Gastroesophageal sphincter (tissue), 4 donors: ENCODE data around the gene SCEL. TPM values are rescaled to one million over a fixed set of nuclear protein-coding genes. Genes with fewer than 3 reads are reported as not detected.

Experiments
- ATAC-seq: fragments of 150-250 bp; one replicate; pipeline ENCODE4 v1.9.1; 2016; ENCODE audit warnings: mild to moderate bottlenecking, moderate library complexity
- H3K27ac ChIP-seq, 4 donors: fragments of 200-600 bp; sonication (generic) in 3 of 4; 1 replicate in 3 of 4; 2 replicates in 1 of 4; pipeline ENCODE4 v1.5.1; 2016 to 2019
- H3K27me3 ChIP-seq: fragments of 200-600 bp; sonication (generic); one replicate; pipeline ENCODE4 v1.5.1; 2019
- H3K36me3 ChIP-seq, 2 donors: fragments of 200-600 bp; sonication (generic); one replicate each; pipeline ENCODE4 v1.5.1; 2019; ENCODE audit warnings: control low read depth in 1 of 2
- H3K4me1 ChIP-seq, 3 donors: fragments of 200-600 bp; sonication (generic); 1 replicate in 2 of 3; 2 replicates in 1 of 3; pipeline ENCODE4 v1.5.1; 2016 to 2019; ENCODE audit warnings: control low read depth in 2 of 3
- H3K4me3 ChIP-seq, 2 donors: fragments of 200-600 bp; sonication (generic); one replicate each; pipeline ENCODE4 v1.5.1; 2019; ENCODE audit warnings: mild to moderate bottlenecking in 1 of 2, moderate library complexity in 1 of 2
- H3K9me3 ChIP-seq, 3 donors: fragments of 200-600 bp; sonication (generic); one replicate each; pipeline ENCODE4 v1.5.1; 2017 to 2019; ENCODE audit warnings: control low read depth in 2 of 3
- CTCF ChIP-seq, 4 experiments: fragments of 200-600 bp in 2 of 4; fragments of 450-650 bp in 2 of 4; sonication (generic) in 1 of 4; IDR thresholded peaks; one replicate each; pipeline ENCODE4 v1.5.1; 2017 to 2019; ENCODE audit warnings: antibody characterized with exemption in 4 of 4, mild to moderate bottlenecking in 2 of 4, moderate library complexity in 2 of 4
- EP300 ChIP-seq: sonication (generic); formaldehyde crosslinking; IDR thresholded peaks from one replicate; pipeline ENCODE4 v1.6.1; 2017; ENCODE audit warnings: antibody characterized with exemption, mild to moderate bottlenecking
- POLR2A ChIP-seq, 2 donors: fragments of 450-650 bp; IDR thresholded peaks; one replicate each; pipeline ENCODE4 v1.6.1; 2017; ENCODE audit warnings: antibody characterized with exemption in 2 of 2, mild to moderate bottlenecking in 2 of 2, moderate library complexity in 1 of 2
- POLR2AphosphoS5 ChIP-seq: sonication (generic); formaldehyde crosslinking; IDR thresholded peaks from one replicate; pipeline ENCODE4 v1.6.1; 2017; ENCODE audit warnings: antibody characterized with exemption
- WGBS, 2 donors: methylation state at CpG; one replicate each; pipeline ENCODE4 v1.1.5; 2018; ENCODE audit warnings: low coverage in 1 of 2; 5-methylcytosine and 5-hydroxymethylcytosine counted together
- total RNA-seq, 4 donors: library from RNA; depleted of rRNA; stranded (reverse); fragments of >200 nt; gene quantifications; one replicate each; pipeline ENCODE4 v1.1.0, GENCODE V29; 2016

The SCEL gene
- total RNA-seq, 4 donors from 2014 or later = 0.54 to 14.6 (median 1.0) TPM

DNA sequence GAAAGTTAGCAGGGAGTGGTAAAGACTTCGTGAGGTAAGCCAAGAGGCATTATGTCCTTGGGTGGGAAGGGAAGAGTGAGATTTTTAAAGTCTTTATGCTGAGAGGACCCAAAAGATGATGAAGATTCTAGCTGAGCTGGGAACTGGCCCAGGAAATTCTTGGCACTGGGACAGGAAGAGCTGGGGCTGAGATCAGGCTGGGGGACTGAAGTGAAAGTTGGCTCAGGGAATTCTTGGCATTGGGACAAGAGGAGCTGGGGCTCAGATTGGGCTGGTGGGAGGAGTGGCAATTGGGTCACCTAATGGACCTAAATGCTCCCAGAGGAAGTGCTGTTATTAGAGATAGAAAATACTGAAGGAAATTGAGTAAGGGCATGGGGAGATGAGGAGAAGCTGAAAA is 8.8 kb downstream of the SCEL start:
- H3K4me3 ChIP-seq = no peak overlapping the region
- no peak for TF ChIP-seq POLR2AphosphoS5
- no peak for TF ChIP-seq EP300
- no peak for TF ChIP-seq POLR2A (IDR thresholded peaks at IDR 0.05)
- TF ChIP-seq CTCF (IDR thresholded peaks at IDR 0.05) = no peak
- 0% methylated on average over 1 of the region's 1 CpG; no CpG with 5 or more reads in 1 of the 2 donors for WGBS, 2 donors
- H3K9me3 ChIP-seq = no peaks in the 10 kb centered on the region
- H3K27me3 ChIP-seq = no peaks in the 10 kb centered on the region
- no peak overlapping the region for H3K27ac ChIP-seq
- no peaks in the 10 kb centered on the region for H3K36me3 ChIP-seq
- ATAC-seq = peak; percentile 82
- H3K4me1 ChIP-seq = peaks cover 0 to 19% (median 3%) of the 10 kb centered on the region in 3 donors

- no peak for ATAC-seq
- H3K4me3 ChIP-seq = no peak overlapping the region
- H3K27me3 ChIP-seq = no peaks in the 10 kb centered on the region
- no peaks in the 10 kb centered on the region for H3K36me3 ChIP-seq
- H3K4me1 ChIP-seq = peaks cover 0 to 19% (median 3%) of the 10 kb centered on the region in 3 donors
- H3K9me3 ChIP-seq = no peaks in the 10 kb centered on the region
- no peak overlapping the region for H3K27ac ChIP-seq
- TF ChIP-seq EP300 = no peak
- TF ChIP-seq POLR2AphosphoS5 = no peak
- no peak for TF ChIP-seq POLR2A (IDR thresholded peaks at IDR 0.05)
- no peak for TF ChIP-seq CTCF (IDR thresholded peaks at IDR 0.05)
- WGBS, 2 donors = 29 to 54% methylated on average over 4 of the region's 4 CpGs
Observed at GRCh38 chr13:77544758-77545338, 9.3 kb downstream of the SCEL start.

DNA sequence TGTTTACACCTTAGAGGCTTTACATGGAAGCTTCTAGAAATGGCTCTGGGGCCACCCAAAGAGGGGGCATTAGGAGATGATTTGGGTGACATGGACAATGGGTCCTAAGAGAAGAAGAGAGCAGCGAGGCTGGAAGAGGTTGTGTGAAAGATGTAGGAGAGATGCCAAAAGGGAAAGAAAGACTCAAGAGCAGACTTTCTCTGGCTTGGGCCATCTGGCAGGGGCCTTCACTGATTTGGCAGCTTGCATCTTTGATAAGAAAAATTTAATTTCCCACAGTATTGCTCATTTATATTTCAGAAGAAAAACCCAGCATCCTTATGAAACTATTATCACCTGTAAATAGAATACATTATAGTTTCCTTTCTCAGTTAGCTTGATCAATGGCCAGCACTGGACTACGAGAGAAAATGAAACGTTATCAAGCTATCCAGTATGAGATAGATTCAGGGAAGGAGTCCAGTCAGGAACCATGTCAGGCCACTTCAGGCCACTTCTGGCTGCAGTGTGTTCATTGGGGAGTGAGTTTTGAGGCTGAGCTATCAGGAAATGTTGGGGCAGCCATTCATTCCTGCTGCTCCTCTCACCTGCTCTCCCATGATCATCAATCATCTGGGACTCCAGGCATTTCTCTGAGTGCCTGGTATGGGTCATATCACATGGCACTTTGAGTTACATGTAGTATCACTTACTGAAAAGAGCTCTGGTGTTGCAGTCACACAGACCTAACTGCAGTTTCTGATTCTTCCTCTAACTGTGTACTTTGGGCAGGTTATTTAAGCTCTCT is 10.3 kb downstream of the SCEL start:
- H3K9me3 ChIP-seq = no peaks in the 10 kb centered on the region
- no peak for ATAC-seq
- no peaks in the 10 kb centered on the region for H3K27me3 ChIP-seq
- no peak for TF ChIP-seq EP300
- TF ChIP-seq CTCF (IDR thresholded peaks at IDR 0.05) = no peak
- no peak for TF ChIP-seq POLR2AphosphoS5
- TF ChIP-seq POLR2A (IDR thresholded peaks at IDR 0.05) = no peak
- WGBS, 2 donors = 54 to 69% methylated on average over 2 to 3 of the region's 3 CpGs
- H3K4me3 ChIP-seq = no peak overlapping the region
- H3K27ac ChIP-seq = no peak overlapping the region
- H3K4me1 ChIP-seq = peaks cover 0 to 19% (median 3%) of the 10 kb centered on the region in 3 donors
- H3K36me3 ChIP-seq = no peaks in the 10 kb centered on the region

DNA sequence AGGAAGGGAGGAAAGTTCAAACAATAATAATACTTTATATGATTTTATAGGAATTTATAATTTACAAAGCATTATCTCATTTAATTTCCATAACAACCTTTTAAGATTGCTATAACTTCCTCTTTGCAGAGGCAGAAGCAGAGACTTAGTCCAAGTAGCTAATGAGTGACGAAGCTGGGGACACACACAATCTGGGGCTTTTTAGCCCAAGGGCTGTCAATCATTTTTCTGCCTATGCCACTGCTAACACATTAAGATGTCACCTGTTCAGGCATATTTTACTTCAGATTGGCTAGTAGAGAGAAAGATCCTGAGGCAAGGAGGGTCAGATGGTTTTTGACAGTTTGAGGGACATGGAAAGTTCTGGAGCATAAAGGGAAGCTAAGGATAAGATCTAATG is 12.6 kb downstream of the SCEL start:
- no peak for ATAC-seq
- no peak overlapping the region for H3K27ac ChIP-seq
- H3K4me3 ChIP-seq = no peak overlapping the region
- no peaks in the 10 kb centered on the region for H3K9me3 ChIP-seq
- TF ChIP-seq POLR2A (IDR thresholded peaks at IDR 0.05) = no peak
- no peak for TF ChIP-seq POLR2AphosphoS5
- TF ChIP-seq EP300 = no peak
- no peak for TF ChIP-seq CTCF (IDR thresholded peaks at IDR 0.05)
- no peaks in the 10 kb centered on the region for H3K27me3 ChIP-seq
- 63% methylated on average over 1 of the region's 1 CpG; no CpG with 5 or more reads in 1 of the 2 donors for WGBS, 2 donors
- peaks cover 0 to 19% (median 3%) of the 10 kb centered on the region in 3 donors for H3K4me1 ChIP-seq
- no peaks in the 10 kb centered on the region for H3K36me3 ChIP-seq
